Measurements from ENCODE around the gene IGFL3.

The IGFL3 gene

GRCh38 chr19:46073268-46073922, 51.1 kb downstream of the IGFL3 start:
- no CpG with 5 or more reads among the region's 3 CpGs for WGBS (ENCODE audit: extremely low coverage, insufficient coverage, low lambda C conversion rate)
- H2BK15ac ChIP-seq (replicated peaks; ENCODE audit: low read depth) = no peak overlapping the region
- DNase-seq = no peak

More at GRCh38 chr19:46073268-46073922, 51.1 kb downstream of the IGFL3 start:
- no peak overlapping the region for H3K27ac ChIP-seq (ENCODE audit: low read depth, low read length)
- H2AK5ac ChIP-seq (ENCODE audit: low read length) = no peak overlapping the region
- H2BK120ac ChIP-seq (ENCODE audit: low read depth, low read length) = no peak overlapping the region
- no peak overlapping the region for H3K18ac ChIP-seq (ENCODE audit: low read length)
- no peaks in the 10 kb centered on the region for H3K27me3 ChIP-seq (ENCODE audit: insufficient read depth, low read length, poor library complexity)
- no peaks in the 10 kb centered on the region for H3K4me1 ChIP-seq (ENCODE audit: control insufficient read depth, low read depth, low read length)
- no peaks in the 10 kb centered on the region for H3K36me3 ChIP-seq (ENCODE audit: control insufficient read depth, insufficient read depth, low read length)
- H3K79me2 ChIP-seq (ENCODE audit: control insufficient read depth, insufficient read depth, low read length) = no peaks in the 10 kb centered on the region
- H3K4ac ChIP-seq (ENCODE audit: low read depth, low read length) = no peak overlapping the region
- no peak overlapping the region for H3K4me2 ChIP-seq (ENCODE audit: low read length)
- no peak overlapping the region for H4K8ac ChIP-seq (ENCODE audit: low read depth, low read length)
- H3K9ac ChIP-seq (ENCODE audit: low read length) = no peak overlapping the region
- H3K56ac ChIP-seq (ENCODE audit: low read length) = no peak overlapping the region
- no peaks in the 10 kb centered on the region for H3K79me1 ChIP-seq (ENCODE audit: low read length)
- H3K4me3 ChIP-seq (ENCODE audit: low read length) = no peak overlapping the region
- no peak overlapping the region for H3K23ac ChIP-seq (ENCODE audit: low read length)
- H2BK5ac ChIP-seq (ENCODE audit: low read length) = no peak overlapping the region
- no peak overlapping the region for H4K5ac ChIP-seq (ENCODE audit: low read length)

Measured in mesendoderm (in vitro differentiated cells).